Peyer's patch (tissue), 4 donors: ENCODE data around the gene OTUB2.
A peak's percentile ranks its signal among the peaks of the same experiment; 100 is the strongest.

Experiments used
- CTCF ChIP-seq, 6 experiments: fragments of 450-650 bp in 4 of 6; fragments of 200-600 bp in 2 of 6; sonication (generic) in 1 of 6; IDR thresholded peaks; one replicate each; pipeline ENCODE4 v1.5.1; 2017 to 2019; ENCODE audit warnings: antibody characterized with exemption in 6 of 6, mild to moderate bottlenecking in 3 of 6, moderate library complexity in 1 of 6
- POLR2A ChIP-seq, 2 donors: fragments of 450-650 bp; IDR thresholded peaks; one replicate each; pipeline ENCODE4 v1.5.1; 2017; ENCODE audit warnings: antibody characterized with exemption in 2 of 2, mild to moderate bottlenecking in 2 of 2, moderate library complexity in 2 of 2

GRCh38 chr14:94080621-94081385 is 54.7 kb downstream of the OTUB2 start, which contains the start of the genes DDX24 and IFI27L1:
- peak in 2 of 6 experiments; percentile 1 to 4 for TF ChIP-seq CTCF (IDR thresholded peaks at IDR 0.05)
- TF ChIP-seq POLR2A (IDR thresholded peaks at IDR 0.05): peak; percentile 93 to 97
